A204.1 (cell line): Measurements from ENCODE around the gene IFNA8.
"Not testable (repeated sequence)": the region's sequence is repeated elsewhere in the genome, so short reads cannot be mapped to it uniquely, and the experiment has no call there.

Experiments used
- FAIRE-seq: peaks from 2 replicates; lab custom pipeline; 2012; peaks lifted over from hg19 to GRCh38; lab: Jason Lieb, UNC

IFNA8 gene

DNA sequence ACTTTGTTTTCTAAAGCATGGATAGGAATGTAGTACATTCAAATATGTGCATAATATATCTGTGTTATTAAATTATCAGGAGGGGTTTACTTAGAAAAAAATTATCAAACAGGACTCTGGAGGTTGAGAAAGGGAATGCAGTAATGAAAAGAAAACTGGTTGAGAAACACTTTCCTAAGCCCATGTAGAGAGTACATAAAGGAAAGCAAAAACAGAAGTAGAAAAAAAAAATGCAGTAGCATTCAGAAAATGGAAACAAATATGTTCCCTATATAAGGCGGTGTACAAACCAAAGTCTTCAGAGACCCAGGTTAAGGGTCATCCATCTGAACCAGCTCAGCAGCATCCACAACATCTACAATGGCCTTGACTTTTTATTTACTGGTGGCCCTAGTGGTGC, at the start of gene IFNA8:
TSS of gene IFNA8 (plus strand) at position 301 of the 400 bp plus-strand sequence. CDS start at position 361, 60 bp downstream.
- FAIRE-seq: no peak

DNA sequence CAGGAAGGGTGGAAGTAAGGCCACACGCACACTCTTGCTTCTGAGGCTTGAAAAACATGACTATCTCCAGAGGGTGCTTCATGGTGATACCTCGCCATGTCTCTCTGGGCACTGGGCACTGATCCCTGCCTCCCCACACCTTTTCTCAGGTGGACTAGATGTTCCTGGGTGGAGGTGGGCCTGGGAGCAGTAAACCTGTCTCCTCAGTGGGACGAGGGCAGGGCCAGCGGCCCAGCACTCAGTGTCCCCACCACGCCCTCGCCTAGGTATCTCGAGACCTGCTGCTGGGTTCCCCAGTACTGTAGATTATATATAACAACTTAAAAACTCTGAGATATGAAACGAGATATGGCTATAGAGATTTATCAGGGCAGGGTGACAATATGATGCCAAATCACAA, 46.6 kb upstream of the IFNA8 start:
- no peak for FAIRE-seq

DNA sequence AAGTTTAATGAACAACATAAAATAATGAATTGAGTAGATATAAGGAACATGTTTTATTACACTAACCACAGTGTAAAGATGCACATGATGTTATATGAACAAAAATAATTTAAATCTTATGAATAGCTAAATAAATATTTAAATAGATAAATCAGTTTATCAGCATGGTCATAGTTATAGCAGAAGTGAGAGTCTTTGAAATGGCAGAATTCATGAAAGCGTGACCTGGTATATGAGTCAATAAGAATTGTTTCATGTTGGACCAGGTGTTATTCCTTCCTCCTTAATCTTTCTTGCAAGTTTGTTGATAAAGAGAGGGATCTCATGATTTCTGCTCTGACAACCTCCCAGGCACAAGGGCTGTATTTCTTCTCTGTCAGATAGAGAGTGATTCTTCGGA, 41.7 kb upstream of the IFNA8 start:
- FAIRE-seq: peak; percentile 74

GRCh38 chr9:21367957-21368356, 41.0 kb upstream of the IFNA8 start, which contains the start of gene IFNA13:
Gene IFNA13, minus strand, starts transcription at chr9:21368057. Its CDS starts 47 bp downstream, at chr9:21368010.
- FAIRE-seq: no peak

DNA sequence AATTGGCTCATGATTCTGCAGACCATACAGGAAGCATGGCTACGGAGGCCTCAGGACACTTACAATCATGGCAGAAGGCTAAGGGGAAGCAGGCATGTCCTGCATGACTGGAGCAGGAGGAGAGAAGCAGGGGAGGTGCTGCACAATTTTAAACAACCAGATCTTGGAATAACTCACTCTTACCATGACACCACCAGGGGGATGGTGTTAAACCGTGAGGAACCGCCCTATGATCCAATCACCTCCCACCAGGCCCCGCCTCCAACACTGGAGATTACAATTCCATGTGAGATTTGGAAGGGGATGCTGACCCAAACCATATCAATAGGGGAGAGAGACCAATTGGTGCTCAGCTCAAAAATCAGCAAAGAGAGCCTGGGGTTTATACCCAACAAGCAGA, 37.5 kb upstream of the IFNA8 start:
- FAIRE-seq: not testable (repeated sequence)

DNA sequence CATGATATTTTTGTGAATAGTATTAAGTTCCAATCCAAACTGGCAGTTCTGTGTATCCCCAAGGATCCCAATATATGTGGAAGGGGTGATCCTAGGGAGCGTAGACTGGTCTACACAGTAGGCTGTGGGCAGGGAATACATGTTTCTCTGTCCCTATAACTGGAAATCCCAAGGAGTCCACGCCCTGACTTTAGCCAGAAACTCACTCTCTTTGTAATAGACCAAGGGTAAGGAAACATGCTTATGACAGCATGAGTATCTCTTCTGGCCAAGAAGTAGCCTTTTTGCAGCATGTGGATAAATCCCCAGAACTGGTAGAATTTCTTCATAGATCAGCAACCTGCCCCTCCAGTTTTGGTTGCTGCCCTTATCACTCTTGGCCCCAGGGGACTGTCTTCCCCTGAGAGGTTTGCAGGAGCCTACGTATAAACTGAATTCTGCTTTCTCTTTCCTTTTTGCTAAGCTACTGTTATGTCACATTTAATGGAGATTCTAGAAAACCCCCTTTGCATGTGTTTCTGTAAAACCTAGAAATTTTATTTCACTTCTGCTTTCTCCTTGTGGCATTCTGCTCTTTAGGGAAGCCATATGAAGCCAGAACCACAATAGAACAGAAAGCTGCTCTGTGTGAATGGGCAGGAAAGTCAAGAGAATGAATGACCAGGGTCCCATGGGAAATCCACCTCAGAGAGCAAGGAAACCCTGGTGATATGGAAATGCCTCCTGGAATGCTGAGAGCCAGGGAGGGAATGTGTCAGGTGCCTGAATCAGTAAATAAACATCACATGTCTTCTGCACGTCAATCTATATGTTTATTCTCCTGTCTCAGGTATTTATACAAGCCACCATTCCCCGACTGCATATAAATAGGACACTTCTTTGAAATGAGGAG, 27.2 kb upstream of the IFNA8 start:
- FAIRE-seq: no peak

GRCh38 chr9:21383627-21384026, 25.3 kb upstream of the IFNA8 start:
- no peak for FAIRE-seq

DNA sequence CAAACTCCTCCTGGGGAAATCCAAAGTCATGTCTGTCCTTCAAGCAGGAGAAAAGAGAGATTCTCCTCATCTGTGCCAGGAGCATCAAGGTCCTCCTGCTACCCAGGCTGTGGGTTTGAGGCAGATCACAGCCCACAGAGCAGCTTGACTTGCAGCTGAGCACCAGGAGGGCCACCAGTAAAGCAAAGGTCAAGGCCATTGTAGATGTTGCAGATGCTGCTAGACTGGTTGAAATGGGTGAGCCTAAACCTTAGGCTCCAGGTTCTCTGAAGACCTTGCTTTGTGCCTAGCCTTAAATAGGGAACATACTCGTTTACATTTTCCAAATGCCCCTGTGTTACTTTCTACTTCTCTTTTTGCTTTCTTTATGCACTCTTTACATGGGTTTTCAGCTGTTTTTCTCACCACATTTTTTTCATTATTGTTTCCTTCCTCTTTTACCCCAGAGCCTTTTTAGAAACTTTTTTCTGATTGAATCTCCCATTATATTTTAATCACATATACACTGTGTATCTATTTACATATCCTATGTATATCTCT, 23.7 kb upstream of the IFNA8 start, which contains the start of gene IFNA2:
TSS of gene IFNA2 (minus strand) at position 268 of the 540 bp plus-strand sequence. CDS start at position 199, 69 bp downstream.
- no peak for FAIRE-seq

GRCh38 chr9:21392270-21392669, 16.6 kb upstream of the IFNA8 start:
- FAIRE-seq: no peak

DNA sequence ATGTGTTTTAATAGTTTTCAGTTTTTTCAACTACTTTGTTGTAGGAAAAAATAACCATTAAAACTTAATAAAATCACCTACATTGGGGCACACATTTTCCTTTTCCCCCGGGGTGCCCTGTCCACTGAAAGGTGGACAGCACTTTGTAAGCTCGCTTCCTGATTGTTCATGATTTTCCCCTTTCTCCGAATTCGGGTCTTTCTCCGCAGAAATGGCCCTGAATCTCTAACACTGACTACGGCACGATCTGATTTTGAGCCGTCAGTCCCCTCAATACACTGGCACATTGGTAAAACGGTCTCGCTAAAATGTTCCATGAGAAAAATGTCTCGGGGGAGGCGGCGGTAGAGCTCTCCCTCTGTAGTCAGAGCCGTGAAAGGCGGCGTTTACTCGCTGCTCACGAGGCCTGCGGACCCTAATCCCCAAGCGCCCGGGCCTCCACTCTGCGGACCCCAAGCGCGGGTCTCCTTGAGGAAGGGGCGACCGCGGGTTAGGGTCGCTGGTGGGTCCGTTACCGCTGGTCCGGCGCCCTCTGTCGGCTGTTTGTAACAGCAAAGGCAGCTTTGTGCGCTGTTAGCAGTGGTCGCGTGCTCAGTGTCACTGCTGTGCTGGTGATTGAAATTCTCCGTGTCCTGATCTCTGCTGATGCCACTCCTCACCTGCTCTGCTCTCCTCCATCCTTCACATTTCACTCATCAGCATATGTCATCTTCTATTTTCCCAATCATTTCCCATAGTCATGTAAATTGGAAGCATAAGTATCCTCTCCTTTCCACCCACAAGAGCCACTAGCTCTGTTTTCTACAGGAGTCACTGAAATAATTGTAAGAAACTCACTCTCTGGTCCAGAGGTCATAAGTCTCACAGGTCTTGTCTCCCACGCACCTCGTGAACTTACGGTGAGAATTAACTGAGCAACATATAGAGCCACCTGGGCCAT, 12.9 kb upstream of the IFNA8 start:
- no peak for FAIRE-seq

DNA sequence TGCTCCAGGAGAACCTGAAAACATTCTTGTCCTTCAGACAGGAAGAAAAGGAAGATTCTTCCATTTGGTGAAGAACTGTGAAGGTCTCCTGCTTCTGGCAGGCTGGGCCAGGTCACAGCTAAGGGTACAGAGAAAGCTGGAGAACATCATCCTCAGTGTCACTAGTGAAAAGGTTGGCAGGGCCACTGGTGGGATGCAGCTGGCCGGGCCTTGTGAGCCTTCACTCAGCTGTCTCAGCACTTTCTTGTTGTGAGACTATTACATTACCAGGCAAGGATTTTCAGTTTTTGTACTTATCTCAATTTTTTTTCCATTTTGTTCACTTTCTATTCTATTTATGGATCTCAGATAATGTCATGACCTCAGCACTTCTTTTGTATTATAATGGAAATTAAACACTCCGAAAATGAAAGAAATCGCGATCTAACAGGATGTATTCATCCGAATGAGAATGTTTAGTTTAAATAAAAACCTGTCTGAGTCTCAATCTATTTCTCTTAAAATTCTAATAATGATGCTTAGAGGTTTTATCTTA, 9.9 kb upstream of the IFNA8 start:
- no peak for FAIRE-seq

DNA sequence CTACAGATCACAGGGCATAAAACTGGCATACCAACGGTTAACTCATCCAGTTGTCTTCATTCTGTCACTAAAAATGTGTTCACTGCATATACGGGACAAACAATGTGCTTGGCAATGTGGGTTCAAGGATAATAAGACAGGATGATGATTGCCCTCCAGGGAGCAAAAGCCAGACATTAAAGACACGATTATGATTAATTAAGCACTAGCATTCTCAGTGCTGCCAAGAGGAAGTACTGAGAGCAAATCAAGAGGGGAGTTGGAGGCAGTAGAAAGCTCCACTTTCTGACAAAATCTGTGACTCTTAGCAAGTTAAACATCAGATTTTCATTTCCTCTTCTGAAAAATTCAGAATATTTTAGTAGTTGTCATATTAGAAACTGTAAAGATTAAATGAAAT, 9.0 kb upstream of the IFNA8 start:
- FAIRE-seq: no peak

- no peak for FAIRE-seq
Observed at GRCh38 chr9:21402386-21403251, 6.3 kb upstream of the IFNA8 start.

DNA sequence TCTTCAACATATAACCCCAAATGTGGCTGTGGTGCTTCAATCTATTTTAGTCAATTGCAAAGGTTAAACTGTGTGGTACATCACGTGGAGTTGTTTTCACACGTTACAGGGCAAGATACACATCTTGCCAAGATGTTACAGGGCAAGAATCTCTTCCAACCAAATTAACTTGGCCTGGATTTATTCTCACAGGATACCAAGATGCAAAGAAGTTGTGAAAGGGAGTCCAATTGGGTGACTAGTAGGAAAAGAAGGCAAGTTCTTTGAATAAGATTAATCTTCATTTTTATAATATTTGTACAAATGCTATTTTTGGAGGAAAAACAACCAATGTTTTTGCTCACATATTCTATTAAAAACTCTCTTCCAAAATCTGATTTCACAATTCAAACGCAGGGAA, 4.8 kb upstream of the IFNA8 start:
- FAIRE-seq: no peak

DNA sequence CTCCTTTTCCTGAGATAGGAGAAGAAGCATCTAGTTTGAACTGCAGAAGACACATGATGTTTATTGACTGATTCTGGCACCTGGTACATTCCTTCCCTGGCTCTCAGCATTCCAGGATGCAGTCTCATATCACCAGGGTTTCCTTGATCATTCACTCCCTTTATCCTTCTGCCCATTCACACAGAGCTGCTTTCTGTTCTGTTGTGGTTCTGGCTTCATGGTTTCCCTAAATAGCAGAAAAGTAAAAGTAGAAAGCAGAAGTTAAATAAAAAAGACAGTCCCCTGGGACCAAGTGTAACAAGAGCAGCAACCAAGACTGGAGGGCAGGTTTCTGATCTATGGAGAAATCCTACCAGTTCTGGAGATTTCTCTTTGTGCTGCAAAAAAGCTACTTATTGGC, 3.2 kb downstream of the IFNA8 start:
- no peak for FAIRE-seq

- FAIRE-seq: no peak
Observed at GRCh38 chr9:21413151-21413550, 4.2 kb downstream of the IFNA8 start.

GRCh38 chr9:21413624-21414023, 4.7 kb downstream of the IFNA8 start:
- no peak for FAIRE-seq

DNA sequence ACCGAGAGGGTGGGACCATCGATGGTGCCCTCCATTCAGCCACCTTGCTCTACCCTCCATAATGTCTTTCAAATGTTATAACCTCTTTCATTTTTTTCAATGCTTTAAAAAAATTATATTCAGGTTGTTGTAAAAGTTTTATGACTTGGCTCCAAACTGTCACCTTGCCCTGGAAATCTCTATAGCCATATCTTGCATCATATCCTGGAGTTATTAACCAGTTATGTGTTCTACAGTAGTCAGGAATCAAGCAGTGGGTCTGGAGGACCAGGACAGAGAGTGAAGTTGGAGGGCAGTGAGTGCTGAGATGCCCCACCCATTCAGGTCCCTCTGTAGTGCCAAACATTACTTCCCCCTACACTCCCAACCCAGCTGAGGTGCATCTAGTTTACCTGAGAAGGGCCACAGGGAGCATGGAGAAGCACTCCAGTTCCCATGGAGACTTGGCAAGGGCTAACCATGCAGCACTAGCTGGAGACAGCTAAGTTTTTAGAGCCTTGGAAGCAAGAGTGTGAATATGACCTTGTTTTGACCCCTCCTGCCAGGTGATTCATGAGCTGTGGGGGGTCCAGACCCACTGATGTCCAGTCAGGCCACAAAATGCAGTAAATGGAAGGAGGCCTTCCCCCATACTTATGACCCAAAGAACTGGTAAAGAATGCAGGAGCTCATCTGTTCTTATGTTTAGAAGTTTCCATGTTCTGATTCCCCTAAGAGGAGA, 5.5 kb downstream of the IFNA8 start:
- FAIRE-seq: no peak

- FAIRE-seq: no peak
Observed at GRCh38 chr9:21415493-21416267, 6.8 kb downstream of the IFNA8 start.

- no peak for FAIRE-seq
Observed at GRCh38 chr9:21428235-21428634, 19.3 kb downstream of the IFNA8 start.
